GM21390 (cell line): ENCODE data around the gene GPR62.

ENCODE experiments used
- ATAC-seq: cut with Tn5 transposase; IDR thresholded peaks from one replicate; pipeline ENCODE4 v1.9.1; 2021; ENCODE audit not compliant: unreplicated experiment

Gene GPR62

GRCh38 chr3:51954105-51954504 is 1.1 kb upstream of the GPR62 start:
- ATAC-seq = no peak

GRCh38 chr3:51954713-51955112 is 468 bp upstream of the GPR62 start:
- no peak for ATAC-seq

DNA sequence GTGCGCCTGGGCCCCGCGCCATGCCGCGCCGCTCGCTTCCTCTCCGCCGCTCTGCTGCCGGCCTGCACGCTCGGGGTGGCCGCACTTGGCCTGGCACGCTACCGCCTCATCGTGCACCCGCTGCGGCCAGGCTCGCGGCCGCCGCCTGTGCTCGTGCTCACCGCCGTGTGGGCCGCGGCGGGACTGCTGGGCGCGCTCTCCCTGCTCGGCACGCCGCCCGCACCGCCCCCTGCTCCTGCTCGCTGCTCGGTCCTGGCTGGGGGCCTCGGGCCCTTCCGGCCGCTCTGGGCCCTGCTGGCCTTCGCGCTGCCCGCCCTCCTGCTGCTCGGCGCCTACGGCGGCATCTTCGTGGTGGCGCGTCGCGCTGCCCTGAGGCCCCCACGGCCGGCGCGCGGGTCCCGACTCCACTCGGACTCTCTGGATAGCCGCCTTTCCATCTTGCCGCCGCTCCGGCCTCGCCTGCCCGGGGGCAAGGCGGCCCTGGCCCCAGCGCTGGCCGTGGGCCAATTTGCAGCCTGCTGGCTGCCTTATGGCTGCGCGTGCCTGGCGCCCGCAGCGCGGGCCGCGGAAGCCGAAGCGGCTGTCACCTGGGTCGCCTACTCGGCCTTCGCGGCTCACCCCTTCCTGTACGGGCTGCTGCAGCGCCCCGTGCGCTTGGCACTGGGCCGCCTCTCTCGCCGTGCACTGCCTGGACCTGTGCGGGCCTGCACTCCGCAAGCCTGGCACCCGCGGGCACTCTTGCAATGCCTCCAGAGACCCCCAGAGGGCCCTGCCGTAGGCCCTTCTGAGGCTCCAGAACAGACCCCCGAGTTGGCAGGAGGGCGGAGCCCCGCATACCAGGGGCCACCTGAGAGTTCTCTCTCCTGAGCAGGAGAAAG is 951 bp downstream of the GPR62 start:
- ATAC-seq = no peak

DNA sequence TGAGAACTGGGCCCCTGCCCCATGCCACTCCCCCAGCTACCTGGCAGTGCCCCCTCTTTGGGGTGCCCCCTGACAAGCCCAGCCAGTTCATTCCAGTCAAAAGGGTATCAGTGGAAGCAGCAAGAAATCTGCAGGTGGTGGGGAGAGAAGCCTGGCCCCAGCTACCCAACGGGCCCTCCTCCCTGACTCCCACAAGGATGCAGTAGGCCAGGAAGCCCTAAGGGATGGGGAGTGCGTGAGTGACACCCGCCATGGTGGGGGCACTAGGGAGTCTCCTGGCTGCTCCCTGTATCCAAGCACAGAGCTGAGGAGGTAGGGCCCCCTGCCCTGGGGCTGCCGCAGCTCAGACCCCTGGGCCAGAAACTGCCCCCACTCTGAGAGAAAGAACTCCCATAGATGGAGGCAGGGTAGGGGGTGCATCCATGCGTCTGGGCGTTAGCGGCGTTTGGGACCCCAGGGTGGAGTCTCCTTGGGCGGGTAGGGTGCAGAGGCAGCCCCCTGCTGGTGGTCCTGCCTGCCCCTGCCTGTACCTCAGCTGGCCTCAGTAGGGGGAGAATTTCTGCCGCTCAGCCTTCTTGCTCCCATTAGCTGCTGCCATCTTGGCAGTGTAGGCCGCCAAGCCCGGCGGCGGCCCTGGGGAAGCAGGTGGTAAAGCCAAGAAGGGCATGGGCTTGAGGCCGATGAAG is 2.5 kb downstream of the GPR62 start:
- ATAC-seq = no peak

DNA sequence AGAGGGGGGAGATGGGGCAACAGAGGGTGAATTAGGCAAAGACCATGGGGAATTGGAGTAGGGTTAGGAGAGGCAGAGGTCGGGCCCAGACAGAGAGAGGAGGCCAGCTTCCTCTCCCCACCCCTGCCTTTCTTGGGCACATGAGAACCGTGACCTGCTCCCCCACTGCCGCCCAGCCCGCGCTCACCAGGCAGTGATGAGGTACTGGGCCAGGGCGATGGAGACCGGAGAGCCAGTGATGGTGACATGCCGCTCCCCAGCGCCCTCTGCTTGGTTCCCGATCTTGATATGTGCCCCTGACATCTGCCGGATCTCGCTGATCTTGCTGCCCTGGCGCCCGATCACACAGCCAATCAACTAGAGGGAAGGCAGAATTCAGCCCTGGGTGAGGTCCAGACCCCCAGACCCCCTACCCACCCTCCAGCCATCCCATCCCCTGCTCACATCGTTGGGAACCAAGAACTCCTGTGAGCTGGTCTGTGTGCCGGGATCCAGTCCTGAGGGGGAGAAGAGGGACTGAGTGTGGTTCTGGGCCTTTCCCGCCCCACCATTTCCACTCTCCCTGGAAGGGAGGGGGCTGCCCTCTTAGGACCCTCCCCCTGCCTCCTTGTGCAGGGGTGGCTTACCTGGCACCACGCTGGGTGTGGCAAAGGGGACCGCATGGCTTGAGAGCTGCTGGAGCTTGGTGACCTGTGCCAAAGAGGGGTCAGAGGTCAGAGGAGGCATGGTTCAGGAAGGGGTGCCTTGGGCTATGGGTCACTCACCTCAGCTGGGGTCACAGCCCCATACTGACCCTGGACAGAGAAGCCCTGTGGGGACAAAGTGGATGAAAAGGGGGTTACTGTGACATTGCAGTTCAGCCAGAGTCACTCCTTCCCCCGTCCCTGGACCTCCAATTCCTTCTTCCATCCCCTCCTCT is 3.7 kb downstream of the GPR62 start:
- no peak for ATAC-seq

- no peak for ATAC-seq
Measured at GRCh38 chr3:51959651-51960050, 4.5 kb downstream of the GPR62 start.

DNA sequence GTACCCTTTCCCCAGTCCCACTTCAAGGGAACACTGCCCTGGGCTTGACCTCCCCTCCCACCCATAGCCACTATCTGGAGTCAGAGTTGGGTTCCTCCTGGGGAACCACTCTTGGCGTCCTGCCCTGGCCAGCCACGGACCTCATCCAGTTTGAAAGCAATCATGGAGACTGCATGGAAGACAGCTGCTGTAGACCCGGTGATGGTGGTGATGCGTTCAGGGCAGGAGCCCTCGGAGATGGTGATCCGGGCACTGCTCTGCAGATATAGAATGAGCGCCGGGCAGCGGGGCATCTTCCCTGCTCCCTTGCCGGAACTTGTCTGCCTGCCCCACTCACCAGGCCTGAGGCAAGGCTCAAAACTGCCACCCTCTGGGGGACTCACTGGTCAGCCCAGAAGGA is 5.2 kb downstream of the GPR62 start:
- ATAC-seq = no peak

- no peak for ATAC-seq
Measured at GRCh38 chr3:51961011-51961410, 5.8 kb downstream of the GPR62 start.

GRCh38 chr3:51961602-51962569 is 6.7 kb downstream of the GPR62 start:
- no peak for ATAC-seq

- ATAC-seq = no peak
Measured at GRCh38 chr3:51962854-51963530, 7.8 kb downstream of the GPR62 start.

GRCh38 chr3:51963951-51964451 is 8.8 kb downstream of the GPR62 start:
- ATAC-seq = no peak

DNA sequence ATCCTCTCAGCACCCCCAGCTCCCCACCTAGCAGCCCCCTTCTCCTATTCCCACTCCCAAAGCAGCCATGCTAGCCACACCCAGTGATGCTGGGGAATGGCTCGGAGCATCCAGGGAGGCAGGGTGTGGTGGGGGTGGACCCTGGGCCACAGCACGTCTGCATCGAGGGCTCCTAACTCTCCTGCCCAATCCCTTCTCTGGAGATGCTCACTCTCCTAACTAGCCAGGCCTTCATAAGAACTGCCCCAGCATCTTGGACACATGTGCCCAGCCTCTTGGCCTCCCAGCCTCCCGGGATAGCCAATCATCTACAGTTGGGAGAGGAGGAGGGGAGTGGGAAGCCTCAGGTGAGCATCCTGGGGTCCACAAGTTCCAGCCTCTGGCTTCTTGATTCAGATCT is 9.3 kb downstream of the GPR62 start:
- no peak for ATAC-seq

DNA sequence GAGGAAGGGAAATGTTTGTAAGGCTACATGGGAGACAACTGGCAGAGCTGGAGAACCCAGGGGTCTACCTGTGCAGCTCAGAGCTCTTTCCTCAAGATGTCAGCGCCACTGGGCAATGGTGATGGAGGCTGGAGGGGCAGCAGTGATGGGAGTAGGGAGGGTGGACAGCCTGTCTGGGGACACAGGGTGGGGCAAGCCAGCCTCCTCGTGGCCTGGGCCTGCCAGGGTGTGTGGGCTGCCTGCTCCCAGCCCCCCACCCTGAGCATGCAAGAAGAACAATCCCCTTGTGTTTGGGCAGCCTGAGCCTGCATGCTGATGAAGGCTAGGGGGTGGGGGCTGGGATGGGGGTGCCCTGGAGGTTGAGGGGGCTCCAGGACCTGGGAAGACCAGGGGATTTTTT is 10.8 kb downstream of the GPR62 start:
- no peak for ATAC-seq

- no peak for ATAC-seq
Measured at GRCh38 chr3:51966486-51966885, 11.3 kb downstream of the GPR62 start.

GRCh38 chr3:51966922-51967383 is 11.8 kb downstream of the GPR62 start:
- ATAC-seq = peak; percentile 48

DNA sequence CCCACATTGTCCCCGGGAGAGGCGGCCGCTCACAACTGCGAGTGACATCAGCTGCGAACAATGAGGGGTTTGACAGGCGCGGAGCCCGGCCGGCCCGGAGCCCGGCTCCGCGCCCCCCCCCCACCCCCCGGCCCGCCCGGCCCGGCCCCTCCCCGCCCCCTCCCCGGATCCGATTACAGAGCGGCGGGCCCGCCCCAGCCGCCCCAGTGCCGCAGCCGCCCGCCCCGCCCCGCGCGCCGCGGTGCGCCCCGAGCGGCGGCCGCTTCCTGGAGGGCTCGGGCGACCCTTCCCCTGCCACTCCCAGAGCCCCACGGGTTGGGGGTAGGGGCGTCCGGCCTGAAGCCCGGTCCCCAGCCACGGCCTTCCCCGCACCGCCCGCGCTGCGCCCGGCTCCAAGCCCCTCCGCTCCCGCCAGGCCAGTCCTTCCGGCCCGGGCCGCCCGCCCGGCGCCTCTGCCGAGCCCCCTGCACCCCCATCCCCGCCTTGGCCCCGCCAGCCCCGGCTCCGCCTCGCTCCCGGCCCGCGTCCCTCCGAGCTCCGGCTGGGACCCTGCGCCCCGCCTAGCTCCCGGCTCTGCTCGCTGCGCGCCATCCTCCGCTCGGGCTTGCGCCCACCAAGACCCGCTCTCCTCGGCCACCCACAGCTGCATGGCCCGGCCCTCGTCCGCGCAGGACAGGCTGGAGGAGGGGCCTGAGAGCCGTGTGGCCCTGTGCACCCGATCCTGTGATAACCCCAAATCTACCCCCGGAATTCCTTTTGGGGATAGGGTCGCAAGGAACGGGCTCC is 12.4 kb downstream of the GPR62 start, which contains the start of gene PCBP4:
Gene PCBP4 (minus strand): TSS at position 71 of the 786 bp plus-strand sequence. CDS start 6,214 bp downstream, outside the sequence.
- peak; percentile 63 for ATAC-seq

GRCh38 chr3:51968170-51968775 is 13.1 kb downstream of the GPR62 start:
- ATAC-seq = no peak
